ENCODE data around the gene NSD1.

DNA sequence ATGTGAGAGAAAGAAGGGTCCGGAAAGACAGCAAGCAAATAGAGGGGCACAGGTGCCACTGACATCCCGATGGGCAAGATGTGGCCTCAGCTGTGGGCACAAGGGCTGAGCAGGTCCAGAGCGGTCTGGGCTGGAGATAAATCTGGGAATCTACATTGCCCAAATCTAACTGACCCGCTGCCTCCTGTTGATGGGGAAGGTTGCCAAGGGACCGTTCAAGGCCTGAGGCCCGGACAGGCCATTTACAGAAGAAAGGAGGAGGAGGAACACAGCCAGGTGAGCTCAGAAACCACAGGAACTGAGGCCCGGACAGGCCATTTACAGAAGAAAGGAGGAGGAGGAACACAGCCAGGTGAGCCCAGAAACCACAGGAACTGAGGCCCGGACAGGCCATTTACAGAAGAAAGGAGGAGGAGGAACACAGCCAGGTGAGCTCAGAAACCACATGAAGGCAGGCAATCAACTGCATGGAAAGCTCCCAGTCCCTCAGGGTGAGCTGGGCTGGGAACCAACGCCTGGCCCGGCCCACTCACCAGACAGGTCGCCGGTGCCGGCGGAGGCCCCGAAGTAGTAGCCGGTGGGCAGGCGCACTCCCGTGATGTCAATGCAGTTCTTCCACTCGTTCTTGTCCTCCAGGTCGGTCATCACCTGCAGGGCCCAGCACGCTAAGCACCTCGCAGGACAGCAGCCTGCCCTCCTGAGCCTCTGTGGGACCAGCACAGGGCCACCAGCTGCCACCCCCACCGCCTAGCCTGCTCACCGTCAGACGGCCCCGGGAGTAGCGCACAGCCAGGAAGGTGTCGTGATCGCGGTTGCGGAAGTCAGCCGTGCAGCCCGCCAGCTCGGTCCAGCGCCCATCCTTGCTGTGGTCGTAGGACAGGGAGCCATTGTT lies 203.3 kb downstream of the NSD1 start:
- TF ChIP-seq POLR2A (IDR thresholded peaks at IDR 0.05; ENCODE audit: low read depth, low read length) (no peak), CEBPB (IDR thresholded peaks at IDR 0.05; ENCODE audit: low read depth, low read length) (no peak), SMC3 (IDR thresholded peaks at IDR 0.05; ENCODE audit: low read depth, low read length) (no peak), RAD21 (IDR thresholded peaks at IDR 0.05; ENCODE audit: low read length) (no peak), NFE2L2 (IDR thresholded peaks at IDR 0.05; ENCODE audit: low read depth, low read length) (no peak), MAZ (IDR thresholded peaks at IDR 0.05; ENCODE audit: borderline replicate concordance, low read depth, low read length) (no peak), RFX5 (IDR thresholded peaks at IDR 0.05; ENCODE audit: low read depth, low read length) (no peak), MAFK (IDR thresholded peaks at IDR 0.05; ENCODE audit: low read depth, low read length) (no peak), BHLHE40 (IDR thresholded peaks at IDR 0.05; ENCODE audit: low read depth, low read length) (no peak)
- TF ChIP-seq, protein P1, sequence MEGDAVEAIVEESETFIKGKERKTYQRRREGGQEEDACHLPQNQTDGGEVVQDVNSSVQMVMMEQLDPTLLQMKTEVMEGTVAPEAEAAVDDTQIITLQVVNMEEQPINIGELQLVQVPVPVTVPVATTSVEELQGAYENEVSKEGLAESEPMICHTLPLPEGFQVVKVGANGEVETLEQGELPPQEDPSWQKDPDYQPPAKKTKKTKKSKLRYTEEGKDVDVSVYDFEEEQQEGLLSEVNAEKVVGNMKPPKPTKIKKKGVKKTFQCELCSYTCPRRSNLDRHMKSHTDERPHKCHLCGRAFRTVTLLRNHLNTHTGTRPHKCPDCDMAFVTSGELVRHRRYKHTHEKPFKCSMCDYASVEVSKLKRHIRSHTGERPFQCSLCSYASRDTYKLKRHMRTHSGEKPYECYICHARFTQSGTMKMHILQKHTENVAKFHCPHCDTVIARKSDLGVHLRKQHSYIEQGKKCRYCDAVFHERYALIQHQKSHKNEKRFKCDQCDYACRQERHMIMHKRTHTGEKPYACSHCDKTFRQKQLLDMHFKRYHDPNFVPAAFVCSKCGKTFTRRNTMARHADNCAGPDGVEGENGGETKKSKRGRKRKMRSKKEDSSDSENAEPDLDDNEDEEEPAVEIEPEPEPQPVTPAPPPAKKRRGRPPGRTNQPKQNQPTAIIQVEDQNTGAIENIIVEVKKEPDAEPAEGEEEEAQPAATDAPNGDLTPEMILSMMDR (conservative IDR thresholded peaks at IDR 0.05; ENCODE audit: low read depth, low read length), result no peak
- TF ChIP-seq, protein P2, sequence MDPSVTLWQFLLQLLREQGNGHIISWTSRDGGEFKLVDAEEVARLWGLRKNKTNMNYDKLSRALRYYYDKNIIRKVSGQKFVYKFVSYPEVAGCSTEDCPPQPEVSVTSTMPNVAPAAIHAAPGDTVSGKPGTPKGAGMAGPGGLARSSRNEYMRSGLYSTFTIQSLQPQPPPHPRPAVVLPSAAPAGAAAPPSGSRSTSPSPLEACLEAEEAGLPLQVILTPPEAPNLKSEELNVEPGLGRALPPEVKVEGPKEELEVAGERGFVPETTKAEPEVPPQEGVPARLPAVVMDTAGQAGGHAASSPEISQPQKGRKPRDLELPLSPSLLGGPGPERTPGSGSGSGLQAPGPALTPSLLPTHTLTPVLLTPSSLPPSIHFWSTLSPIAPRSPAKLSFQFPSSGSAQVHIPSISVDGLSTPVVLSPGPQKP (IDR thresholded peaks at IDR 0.05; ENCODE audit: borderline replicate concordance, low read depth, low read length), result no peak
- TF ChIP-seq, protein P3, sequence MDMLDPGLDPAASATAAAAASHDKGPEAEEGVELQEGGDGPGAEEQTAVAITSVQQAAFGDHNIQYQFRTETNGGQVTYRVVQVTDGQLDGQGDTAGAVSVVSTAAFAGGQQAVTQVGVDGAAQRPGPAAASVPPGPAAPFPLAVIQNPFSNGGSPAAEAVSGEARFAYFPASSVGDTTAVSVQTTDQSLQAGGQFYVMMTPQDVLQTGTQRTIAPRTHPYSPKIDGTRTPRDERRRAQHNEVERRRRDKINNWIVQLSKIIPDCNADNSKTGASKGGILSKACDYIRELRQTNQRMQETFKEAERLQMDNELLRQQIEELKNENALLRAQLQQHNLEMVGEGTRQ (IDR thresholded peaks at IDR 0.05; ENCODE audit: low read depth, low read length), result no peak

All from IMR-90 (cell line).